Stomach (tissue), 9 donors: ENCODE results near the gene UCN3. TPM values are rescaled to one million over a fixed set of nuclear protein-coding genes. Genes with fewer than 3 reads are reported as not detected.

Experiments
- DNase-seq, 2 donors: peaks; one replicate each; pipeline versions ENCODE4 v3.0.0 to v3.0.0-alpha.2; 2013 to 2019
- H3K27ac ChIP-seq, 5 donors: fragments of 200-600 bp in 4 of 5; sonication (generic) in 4 of 5; one replicate each; pipeline ENCODE4 v1.5.1; 2013 to 2019; ENCODE audit warnings: mild to moderate bottlenecking in 1 of 5, moderate library complexity in 1 of 5
- H3K27me3 ChIP-seq, 3 donors: fragments of 200-600 bp; sonication (generic); one replicate each; pipeline ENCODE4 v1.5.1; 2017 to 2019; ENCODE audit warnings: mixed run types in 1 of 3
- H3K36me3 ChIP-seq, 4 donors: fragments of 200-600 bp; sonication (generic); 1 replicate in 3 of 4; 2 replicates in 1 of 4; pipeline ENCODE4 v1.5.1; 2016 to 2019
- H3K4me1 ChIP-seq, 4 donors: fragments of 200-600 bp; sonication (generic); one replicate each; pipeline ENCODE4 v1.5.1; 2016 to 2019
- H3K4me3 ChIP-seq, 4 donors: fragments of 200-600 bp; sonication (generic) in 3 of 4; one replicate each; pipeline ENCODE4 v1.5.1; 2016 to 2019; ENCODE audit warnings: mild to moderate bottlenecking in 1 of 4
- H3K9me3 ChIP-seq, 4 donors: fragments of 200-600 bp; sonication (generic); one replicate each; pipeline ENCODE4 v1.5.1; 2016 to 2019
- CTCF ChIP-seq, 7 experiments: fragments of 450-650 bp in 4 of 7; fragments of 200-600 bp in 3 of 7; sonication (generic) in 3 of 7; IDR thresholded peaks; one replicate each; pipeline ENCODE4 v1.5.1; 2016 to 2019; ENCODE audit warnings: antibody characterized with exemption in 7 of 7, control low read depth in 2 of 7, mild to moderate bottlenecking in 1 of 7
- EP300 ChIP-seq: sonication (generic); formaldehyde crosslinking; IDR thresholded peaks from one replicate; pipeline ENCODE4 v1.6.1; 2017; ENCODE audit warnings: antibody characterized with exemption
- POLR2A ChIP-seq, 4 donors: fragments of 450-650 bp; IDR thresholded peaks; one replicate each; pipeline ENCODE4 v1.6.1; 2016; ENCODE audit warnings: antibody characterized with exemption in 4 of 4, control low read depth in 2 of 4, mild to moderate bottlenecking in 1 of 4, moderate library complexity in 1 of 4
- POLR2AphosphoS5 ChIP-seq, 3 donors: sonication (generic); formaldehyde crosslinking; IDR thresholded peaks; one replicate each; pipeline ENCODE4 v1.6.1; 2016; ENCODE audit warnings: antibody characterized with exemption in 3 of 3
- WGBS, 5 donors: extraction: QIAGEN DNeasy Blood & Tissue Kit in 3 of 5; methylation state at CpG; one replicate each; pipeline versions ENCODE4 v1.1.5 to v1.1.7; 2013 to 2018; 5-methylcytosine and 5-hydroxymethylcytosine counted together
- intact Hi-C: fragments of 100-400 bp; cut with DNase I; formaldehyde crosslinking; loops from one replicate; pipeline ENCODE4 v1.15.1; 2023; ENCODE audit warnings: low total_unique reads
- polyA plus RNA-seq, 3 donors: library from polyadenylated mRNA; stranded (reverse); fragments of 200-250 nt; gene quantifications; one replicate each; pipeline ENCODE4 v1.2.3, GENCODE V29; 2013
- total RNA-seq, 5 donors: library from RNA; depleted of rRNA; stranded (reverse); fragments of >200 nt; gene quantifications; one replicate each; pipeline versions ENCODE4 v1.1.0 to v1.2.3, GENCODE V29; 2014 to 2016
- donor health status: healthy with polysubstance abuse.
- donor health status: Bipolar disorder and iron deficiency.
- donor health status: healthy.

The UCN3 gene
- total and polyA plus RNA-seq, 8 donors: 0.13 to 0.37 (median 0.25) TPM; not detected in 5

- Histone ChIP-seq H3K27me3 (peaks cover 0 to 10% (median 0%) of the 10 kb centered on the region in 3 donors), H3K4me3 (no peak overlapping the region), H3K9me3 (no peaks in the 10 kb centered on the region), H3K27ac (peak overlapping the region in 3 of 5 donors; percentile 2 to 39 (median 10)), H3K4me1 (peaks cover 0 to 18% (median 9%) of the 10 kb centered on the region in 4 donors), H3K36me3 (no peaks in the 10 kb centered on the region)
- WGBS, 5 donors: 53 to 63% (median 54%) methylated on average over 8 to 16 of the region's 16 CpGs
- TF ChIP-seq CTCF (IDR thresholded peaks at IDR 0.05) (no peak), POLR2AphosphoS5 (IDR thresholded peaks at IDR 0.05) (peak in 2 of 3 donors; percentile 33 to 46)
- DNase-seq: peak; percentile 25 to 68
- intact Hi-C loops: no loop called here
These were observed 4.8 kb downstream of the UCN3 start for GRCh38 chr10:5369362-5370158.

- intact Hi-C loops: no loop called here
- Histone ChIP-seq H3K36me3 (no peaks in the 10 kb centered on the region), H3K4me1 (peaks cover 0 to 13% (median 9%) of the 10 kb centered on the region in 4 donors), H3K4me3 (no peak overlapping the region), H3K27ac (no peak overlapping the region), H3K27me3 (no peaks in the 10 kb centered on the region), H3K9me3 (no peaks in the 10 kb centered on the region)
- WGBS, 5 donors: 64 to 93% (median 81%) methylated on average over 21 to 28 of the region's 28 CpGs
- no peak for TF ChIP-seq POLR2AphosphoS5 (IDR thresholded peaks at IDR 0.05)
- no peak for TF ChIP-seq POLR2A (IDR thresholded peaks at IDR 0.05)
- TF ChIP-seq CTCF (IDR thresholded peaks at IDR 0.05): no peak
- no peak for TF ChIP-seq EP300
- DNase-seq: no peak
These were observed 6.0 kb downstream of the UCN3 start for GRCh38 chr10:5370493-5371352.

GRCh38 chr10:5373307-5373706 is 8.5 kb downstream of the UCN3 start:
- Histone ChIP-seq H3K9me3 (no peaks in the 10 kb centered on the region), H3K4me3 (no peak overlapping the region), H3K4me1 (peaks cover 0 to 11% (median 7%) of the 10 kb centered on the region in 4 donors), H3K27ac (no peak overlapping the region), H3K27me3 (no peaks in the 10 kb centered on the region), H3K36me3 (no peaks in the 10 kb centered on the region)
- intact Hi-C loops: no loop called here
- TF ChIP-seq EP300 (no peak), POLR2A (IDR thresholded peaks at IDR 0.05) (no peak), POLR2AphosphoS5 (IDR thresholded peaks at IDR 0.05) (no peak), CTCF (IDR thresholded peaks at IDR 0.05) (no peak)
- DNase-seq: no peak
- 57 to 73% (median 64%) methylated on average over 4 of the region's 4 CpGs for WGBS, 5 donors

- intact Hi-C loops: no loop called here
- Histone ChIP-seq H3K27me3 (no peaks in the 10 kb centered on the region), H3K4me1 (peaks cover 0 to 6% (median under 1%) of the 10 kb centered on the region in 4 donors), H3K4me3 (no peak overlapping the region), H3K36me3 (no peaks in the 10 kb centered on the region), H3K27ac (no peak overlapping the region), H3K9me3 (no peaks in the 10 kb centered on the region)
- TF ChIP-seq CTCF (IDR thresholded peaks at IDR 0.05): no peak
- TF ChIP-seq EP300: no peak
- TF ChIP-seq POLR2A (IDR thresholded peaks at IDR 0.05): no peak
- no peak for TF ChIP-seq POLR2AphosphoS5 (IDR thresholded peaks at IDR 0.05)
- WGBS, 5 donors: 70 to 90% (median 86%) methylated on average over 10 to 21 of the region's 22 CpGs
- no peak for DNase-seq
These were observed 9.3 kb downstream of the UCN3 start for GRCh38 chr10:5373891-5374611.
